H9 (cell line): Measurements from ENCODE around the gene UBE2D1. TPM values are rescaled to one million over a fixed set of nuclear protein-coding genes. Genes with fewer than 3 reads are reported as not detected.

ENCODE experiments used
- DNase-seq: peaks from one replicate; pipeline ENCODE4 v3.0.0-alpha.2; 2017
- H2AFZ ChIP-seq: one replicate; pipeline ENCODE4 v1.6.1; 2013; ENCODE audit warnings: mild to moderate bottlenecking, low read length, control low read depth, moderate library complexity
- H2AK5ac ChIP-seq: 2 replicates; pipeline ENCODE4 v1.6.1; 2013; ENCODE audit warnings: low read length, control low read depth, mixed read lengths; ENCODE audit not compliant: insufficient read length
- H2BK120ac ChIP-seq: one replicate; pipeline ENCODE4 v1.6.1; 2013; ENCODE audit warnings: low read depth, mild to moderate bottlenecking, low read length, control low read depth, inconsistent platforms; ENCODE audit not compliant: poor library complexity, severe bottlenecking
- H2BK12ac ChIP-seq: 2 replicates; pipeline ENCODE4 v1.6.1; 2013; ENCODE audit warnings: low read length, control low read depth, mixed read lengths, low read depth; ENCODE audit not compliant: insufficient read length
- H2BK15ac ChIP-seq: 2 replicates; pipeline ENCODE4 v1.6.1; 2013; ENCODE audit warnings: low read depth, low read length, control low read depth
- H2BK20ac ChIP-seq: one replicate; pipeline ENCODE4 v1.6.1; 2013; ENCODE audit warnings: low read depth, mild to moderate bottlenecking, low read length, control low read depth, inconsistent platforms; ENCODE audit not compliant: poor library complexity, severe bottlenecking
- H2BK5ac ChIP-seq: 2 replicates; pipeline ENCODE4 v1.6.1; 2013; ENCODE audit warnings: low read length, control low read depth, mixed read lengths; ENCODE audit not compliant: insufficient read length
- H3K14ac ChIP-seq: 2 replicates; pipeline ENCODE4 v1.6.1; 2013; ENCODE audit warnings: low read length, control low read depth; ENCODE audit not compliant: insufficient read depth
- H3K18ac ChIP-seq: 2 replicates; pipeline ENCODE4 v1.6.1; 2013; ENCODE audit warnings: low read depth, mild to moderate bottlenecking, mixed read lengths, low read length, control low read depth; ENCODE audit not compliant: insufficient read length
- H3K23ac ChIP-seq: 2 replicates; pipeline ENCODE4 v1.6.1; 2013; ENCODE audit warnings: low read length, control low read depth, mixed read lengths, low read depth; ENCODE audit not compliant: insufficient read length
- H3K23me2 ChIP-seq: 2 replicates; pipeline ENCODE4 v1.6.1; 2013; ENCODE audit warnings: low read depth, mild to moderate bottlenecking, mixed read lengths, low read length, control low read depth; ENCODE audit not compliant: insufficient read length, poor library complexity, severe bottlenecking
- H3K27ac ChIP-seq: 2 replicates; pipeline ENCODE4 v1.5.1; 2013; ENCODE audit warnings: low read length, control low read depth, mixed read lengths, low read depth; ENCODE audit not compliant: insufficient read length
- H3K27me3 ChIP-seq: 2 replicates; pipeline ENCODE4 v1.6.1; 2013; ENCODE audit warnings: low read length, control low read depth, inconsistent platforms; ENCODE audit not compliant: insufficient read depth
- H3K4ac ChIP-seq: 2 replicates; pipeline ENCODE4 v1.6.1; 2013; ENCODE audit warnings: low read depth, mild to moderate bottlenecking, control low read depth, inconsistent platforms, low read length, moderate library complexity
- H3K4me1 ChIP-seq: 2 replicates; pipeline ENCODE4 v1.6.1; 2013; ENCODE audit warnings: low read length, control low read depth, inconsistent platforms; ENCODE audit not compliant: insufficient read depth
- H3K4me2 ChIP-seq: 2 replicates; pipeline ENCODE4 v1.6.1; 2013; ENCODE audit warnings: low read length, control low read depth, mixed read lengths; ENCODE audit not compliant: insufficient read length, insufficient read depth
- H3K56ac ChIP-seq: 2 replicates; pipeline ENCODE4 v1.6.1; 2013; ENCODE audit warnings: low read depth, mild to moderate bottlenecking, mixed read lengths, low read length, control low read depth; ENCODE audit not compliant: insufficient read length
- H3K79me1 ChIP-seq: 2 replicates; pipeline ENCODE4 v1.6.1; 2013; ENCODE audit warnings: low read depth, mild to moderate bottlenecking, moderate library complexity, low read length, control low read depth, inconsistent platforms; ENCODE audit not compliant: insufficient read depth, poor library complexity, severe bottlenecking
- H3K79me2 ChIP-seq: 2 replicates; pipeline ENCODE4 v1.6.1; 2013; ENCODE audit warnings: low read length, control low read depth, inconsistent platforms; ENCODE audit not compliant: insufficient read depth
- H3K9ac ChIP-seq: 2 replicates; pipeline ENCODE4 v1.6.1; 2013; ENCODE audit warnings: low read length, control low read depth, mixed read lengths; ENCODE audit not compliant: insufficient read length; ENCODE audit errors: extremely low read depth
- H3K9me3 ChIP-seq: one replicate; pipeline ENCODE4 v1.6.1; 2013; ENCODE audit warnings: low read depth, low read length, inconsistent platforms; ENCODE audit not compliant: control insufficient read depth
- H3T11ph ChIP-seq: one replicate; pipeline ENCODE4 v1.6.1; 2013; ENCODE audit warnings: mild to moderate bottlenecking, low read length, control low read depth, inconsistent platforms
- H4K20me1 ChIP-seq: one replicate; pipeline ENCODE4 v1.6.1; 2013; ENCODE audit not compliant: control insufficient read depth, insufficient read length, insufficient read depth
- H4K5ac ChIP-seq: 2 replicates; pipeline ENCODE4 v1.6.1; 2013; ENCODE audit warnings: low read depth, mild to moderate bottlenecking, mixed read lengths, low read length, control low read depth; ENCODE audit not compliant: insufficient read length
- H4K8ac ChIP-seq: replicated peaks from 2 replicates; pipeline ENCODE4 v1.6.1; 2013; ENCODE audit warnings: low read length, control low read depth, mixed read lengths, low read depth; ENCODE audit not compliant: insufficient read length
- H4K91ac ChIP-seq: 2 replicates; pipeline ENCODE4 v1.6.1; 2013; ENCODE audit warnings: low read depth, mild to moderate bottlenecking, moderate library complexity, mixed read lengths, low read length, control low read depth; ENCODE audit not compliant: insufficient read length
- H3K27ac Mint-ChIP-seq, 3 experiments: 2 replicates in 2 of 3; 3 replicates in 1 of 3; pipeline ENCODE4 v1.8.0; 2020 to 2021; ENCODE audit warnings: mixed read lengths in 3 of 3, mild to moderate bottlenecking in 1 of 3, moderate library complexity in 1 of 3
- H3K27me3 Mint-ChIP-seq: 2 replicates; pipeline ENCODE4 v1.8.0; 2021; ENCODE audit warnings: low read depth, mild to moderate bottlenecking, moderate library complexity, mixed read lengths
- H3K36me3 Mint-ChIP-seq, 3 experiments: 2 replicates in 2 of 3; 3 replicates in 1 of 3; pipeline ENCODE4 v1.8.0; 2020 to 2021; ENCODE audit warnings: low read depth in 3 of 3, mixed read lengths in 3 of 3; ENCODE audit not compliant: insufficient read depth in 1 of 3
- H3K4me1 Mint-ChIP-seq, 2 experiments: 2 replicates each; pipeline ENCODE4 v1.8.0; 2020; ENCODE audit warnings: mixed read lengths in 2 of 2
- H3K4me3 Mint-ChIP-seq, 2 experiments: 2 replicates in 1 of 2; 3 replicates in 1 of 2; pipeline ENCODE4 v1.8.0; 2020 to 2021; ENCODE audit warnings: mild to moderate bottlenecking in 2 of 2, mixed read lengths in 2 of 2, moderate library complexity in 1 of 2
- H3K9me3 Mint-ChIP-seq, 2 experiments: 2 replicates in 1 of 2; 3 replicates in 1 of 2; pipeline ENCODE4 v1.8.0; 2020; ENCODE audit warnings: mild to moderate bottlenecking in 2 of 2, mixed read lengths in 2 of 2, moderate library complexity in 1 of 2
- total RNA-seq: library from RNA; stranded (reverse); gene quantifications from 2 replicates; pipeline ENCODE4 v1.2.1, GENCODE V29; 2021
- TF ChIP-seq, protein P1 (sequence below): fragments of 200-600 bp; sonication (generic); conservative IDR thresholded peaks from 3 replicates; pipeline ENCODE4 v1.8.0; 2021; ENCODE audit warnings: antibody characterized with exemption, mild to moderate bottlenecking

UBE2D1 gene
- total RNA-seq, 1 experiment from 2014 or later, result 26.8 TPM

GRCh38 chr10:58396057-58396456 lies 61.3 kb downstream of the UBE2D1 start:
- H3K79me1 ChIP-seq, result no peaks in the 10 kb centered on the region
- H3K14ac ChIP-seq, result no peak overlapping the region
- no peak overlapping the region for H3K4ac ChIP-seq
- no peaks in the 10 kb centered on the region for H3K4me1 ChIP-seq
- Mint-ChIP-seq H3K27ac (no peak overlapping the region), H3K36me3 (peaks cover 20 to 61% (median 58%) of the 10 kb centered on the region in 3 experiments; a peak in 6 of 7 replicates), H3K27me3 (no peaks in the 10 kb centered on the region), H3K4me1 (peaks cover 3% of the 10 kb centered on the region in 2 experiments), H3K4me3 (no peak overlapping the region), H3K9me3 (no peaks in the 10 kb centered on the region)
- no peak overlapping the region for H3K23ac ChIP-seq
- no peak overlapping the region for H3K56ac ChIP-seq
- no peak overlapping the region for H2BK5ac ChIP-seq
- H2BK12ac ChIP-seq, result no peak overlapping the region
- DNase-seq, result no peak
- no peak overlapping the region for H4K8ac ChIP-seq
- no peak overlapping the region for H2AFZ ChIP-seq
- H2BK15ac ChIP-seq, result no peak overlapping the region
- no peak overlapping the region for H3K4me2 ChIP-seq
- H3K79me2 ChIP-seq, result no peaks in the 10 kb centered on the region
- no peak overlapping the region for H3K18ac ChIP-seq
- no peak overlapping the region for H2BK120ac ChIP-seq
- H4K20me1 ChIP-seq, result no peaks in the 10 kb centered on the region
- H4K5ac ChIP-seq, result no peak overlapping the region
- no peak overlapping the region for H3K9ac ChIP-seq
- no peak overlapping the region for H3T11ph ChIP-seq
- no peak overlapping the region for H2BK20ac ChIP-seq
- H2AK5ac ChIP-seq, result no peak overlapping the region
- no peaks in the 10 kb centered on the region for H3K23me2 ChIP-seq
- H3K9me3 ChIP-seq, result no peaks in the 10 kb centered on the region
- TF ChIP-seq, protein P1, sequence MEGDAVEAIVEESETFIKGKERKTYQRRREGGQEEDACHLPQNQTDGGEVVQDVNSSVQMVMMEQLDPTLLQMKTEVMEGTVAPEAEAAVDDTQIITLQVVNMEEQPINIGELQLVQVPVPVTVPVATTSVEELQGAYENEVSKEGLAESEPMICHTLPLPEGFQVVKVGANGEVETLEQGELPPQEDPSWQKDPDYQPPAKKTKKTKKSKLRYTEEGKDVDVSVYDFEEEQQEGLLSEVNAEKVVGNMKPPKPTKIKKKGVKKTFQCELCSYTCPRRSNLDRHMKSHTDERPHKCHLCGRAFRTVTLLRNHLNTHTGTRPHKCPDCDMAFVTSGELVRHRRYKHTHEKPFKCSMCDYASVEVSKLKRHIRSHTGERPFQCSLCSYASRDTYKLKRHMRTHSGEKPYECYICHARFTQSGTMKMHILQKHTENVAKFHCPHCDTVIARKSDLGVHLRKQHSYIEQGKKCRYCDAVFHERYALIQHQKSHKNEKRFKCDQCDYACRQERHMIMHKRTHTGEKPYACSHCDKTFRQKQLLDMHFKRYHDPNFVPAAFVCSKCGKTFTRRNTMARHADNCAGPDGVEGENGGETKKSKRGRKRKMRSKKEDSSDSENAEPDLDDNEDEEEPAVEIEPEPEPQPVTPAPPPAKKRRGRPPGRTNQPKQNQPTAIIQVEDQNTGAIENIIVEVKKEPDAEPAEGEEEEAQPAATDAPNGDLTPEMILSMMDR, result no peak
- H4K91ac ChIP-seq, result no peak overlapping the region
- no peak overlapping the region for H3K27ac ChIP-seq
- H3K27me3 ChIP-seq, result no peaks in the 10 kb centered on the region
